ENCODE measurements around the gene STRA6. TPM values are rescaled to one million over a fixed set of nuclear protein-coding genes. Genes with fewer than 3 reads are reported as not detected.

Gene STRA6
- total RNA-seq, 1 experiment from 2014 or later: 0.54 TPM

- TF ChIP-seq CTCF (IDR thresholded peaks at IDR 0.05 in 2 of 3, conservative IDR thresholded peaks at IDR 0.05 in 1 of 3; ENCODE audit: borderline replicate concordance in 1 of 3, insufficient read depth in 1 of 3, low read depth in 2 of 3, low read length in 2 of 3) (peak in 2 of 3 experiments; percentile 25 to 53; a peak in 3 of 6 replicates), ZNF274 (IDR thresholded peaks at IDR 0.05; ENCODE audit: low read depth, low read length) (no peak), RAD21 (IDR thresholded peaks at IDR 0.05; ENCODE audit: low read depth) (peak; percentile 26; the same call in 1 of the 2 replicates), YY1 (IDR thresholded peaks at IDR 0.05; ENCODE audit: extremely low read depth, insufficient replicate concordance, low read depth, low read length) (no peak), TCF7L2 (IDR thresholded peaks at IDR 0.05; ENCODE audit: borderline replicate concordance, extremely low read depth, insufficient read depth, insufficient read length) (no peak), EZH2 (IDR thresholded peaks at IDR 0.05) (no peak)
Observed at GRCh38 chr15:74134387-74135027, 68.1 kb downstream of the STRA6 start (continued).

- Histone ChIP-seq H4K20me1 (ENCODE audit: insufficient read depth) (no peaks in the 10 kb centered on the region), H3K79me2 (ENCODE audit: insufficient read depth, low read length) (no peaks in the 10 kb centered on the region), H3K9me2 (ENCODE audit: insufficient read depth) (no peaks in the 10 kb centered on the region), H3K27me3 (ENCODE audit: insufficient read depth, low read length) (no peaks in the 10 kb centered on the region), H2AFZ (ENCODE audit: low read depth, low read length, poor library complexity, severe bottlenecking) (no peak overlapping the region), H3K4me3 (replicated peaks in 1 of 2; ENCODE audit: low read depth in 1 of 2, low read length in 2 of 2) (no peak overlapping the region), H3K9me3 (ENCODE audit: control insufficient read depth in 1 of 2, insufficient read depth in 1 of 2, low read depth in 1 of 2, low read length in 2 of 2) (no peaks in the 10 kb centered on the region), H3K9ac (ENCODE audit: low read length) (no peak overlapping the region), H3K4me1 (ENCODE audit: control insufficient read depth in 1 of 2, insufficient read depth in 2 of 2, low read length in 2 of 2) (no peaks in the 10 kb centered on the region), H3K36me3 (ENCODE audit: control insufficient read depth in 1 of 2, insufficient read depth in 2 of 2, low read length in 2 of 2) (no peaks in the 10 kb centered on the region), H3K27ac (ENCODE audit: low read depth, low read length) (no peak overlapping the region), H3K4me2 (ENCODE audit: low read length) (no peak overlapping the region)
- no TSS peak for BruUV-seq (replicated peaks)
- TF ChIP-seq SRF (IDR thresholded peaks at IDR 0.05; ENCODE audit: low read depth) (no peak), ELF1 (IDR thresholded peaks at IDR 0.05; ENCODE audit: borderline replicate concordance, low read depth) (no peak), EGR1 (IDR thresholded peaks at IDR 0.05; ENCODE audit: low read depth) (no peak), POLR2A (IDR thresholded peaks at IDR 0.05; ENCODE audit: borderline replicate concordance, extremely low read depth, insufficient read depth, insufficient read length) (no peak)
- ChIA-PET POLR2A (no interaction called here), CTCF (interaction anchor here (0.8 to 1.2 kb wide), 2 partner anchors 174 to 187 kb away, joined by 3 to 6 read pairs; no protein-coding TSS in a partner anchor), RAD21 (ENCODE audit: low non-redundant PET in 1 of 2, low total read pairs in 2 of 2, uncharacterized antibody in 2 of 2, unreplicated experiment in 2 of 2) (no interaction called here)
- intact Hi-C loops (cut with micrococcal nuclease): no loop called here
- no peak for DNase-seq (ENCODE audit: low read depth, low spot score)
- no peak for ATAC-seq
Observed at GRCh38 chr15:74133694-74134386, 68.7 kb downstream of the STRA6 start.

Data from HCT116 (cell line).